Measurements from ENCODE around the gene CFAP251.

The CFAP251 gene

DNA sequence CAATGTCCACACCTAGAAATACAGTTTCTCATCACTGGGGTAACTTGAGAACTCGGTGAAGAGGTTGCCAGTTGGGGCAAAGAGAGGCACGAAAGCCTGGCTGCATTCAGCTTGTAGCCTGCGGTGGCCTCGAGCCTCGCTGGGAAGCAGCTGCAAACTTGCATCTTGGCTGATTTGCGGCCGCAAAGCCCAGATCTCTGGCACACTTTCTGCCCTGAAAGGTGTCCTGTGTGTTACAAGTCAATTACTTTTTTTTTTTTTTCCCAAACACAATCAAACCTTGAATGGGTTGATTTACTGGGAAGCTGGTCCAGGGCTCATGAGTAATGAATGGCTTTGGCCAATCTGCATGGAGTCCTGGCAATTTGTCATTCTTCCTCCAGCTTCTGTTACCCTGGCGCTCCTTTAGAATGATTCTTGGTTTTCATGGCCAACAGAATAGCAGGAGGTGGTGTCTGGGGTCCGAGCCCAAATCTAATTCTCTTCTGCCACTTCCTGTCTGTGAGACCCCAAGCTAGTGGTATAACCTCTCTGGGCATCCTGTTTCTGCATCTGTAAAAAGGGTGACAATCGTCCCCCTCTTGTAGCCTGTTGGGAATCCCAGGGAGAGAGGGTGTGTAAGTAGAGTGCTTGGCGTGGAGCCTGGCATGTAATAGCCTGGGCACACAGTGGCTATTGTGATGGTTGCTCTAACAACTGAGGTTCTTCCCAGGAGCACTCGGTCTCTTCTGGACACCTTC lies 109.9 kb downstream of the CFAP251 start:
- Histone ChIP-seq H3K36me3 (ENCODE audit: control insufficient read depth in 2 of 2, insufficient read depth in 2 of 2, low read length in 2 of 2) (no peaks in the 10 kb centered on the region), H3K9me3 (ENCODE audit: control insufficient read depth in 2 of 2, low read length in 2 of 2) (no peaks in the 10 kb centered on the region), H3K4me3 (ENCODE audit: low read length in 2 of 2) (no peak overlapping the region), H3K4me1 (ENCODE audit: control insufficient read depth in 2 of 2, insufficient read depth in 2 of 2, low read length in 2 of 2) (peaks cover 0 to 4% of the 10 kb centered on the region in 2 donors), H3K27me3 (ENCODE audit: control insufficient read depth in 2 of 2, insufficient read depth in 2 of 2, low read length in 2 of 2) (no peaks in the 10 kb centered on the region), H3K27ac (ENCODE audit: low read depth in 2 of 2, low read length in 2 of 2) (no peak overlapping the region), H3K9ac (ENCODE audit: low read depth in 1 of 2, low read length in 2 of 2) (no peak overlapping the region)

DNA sequence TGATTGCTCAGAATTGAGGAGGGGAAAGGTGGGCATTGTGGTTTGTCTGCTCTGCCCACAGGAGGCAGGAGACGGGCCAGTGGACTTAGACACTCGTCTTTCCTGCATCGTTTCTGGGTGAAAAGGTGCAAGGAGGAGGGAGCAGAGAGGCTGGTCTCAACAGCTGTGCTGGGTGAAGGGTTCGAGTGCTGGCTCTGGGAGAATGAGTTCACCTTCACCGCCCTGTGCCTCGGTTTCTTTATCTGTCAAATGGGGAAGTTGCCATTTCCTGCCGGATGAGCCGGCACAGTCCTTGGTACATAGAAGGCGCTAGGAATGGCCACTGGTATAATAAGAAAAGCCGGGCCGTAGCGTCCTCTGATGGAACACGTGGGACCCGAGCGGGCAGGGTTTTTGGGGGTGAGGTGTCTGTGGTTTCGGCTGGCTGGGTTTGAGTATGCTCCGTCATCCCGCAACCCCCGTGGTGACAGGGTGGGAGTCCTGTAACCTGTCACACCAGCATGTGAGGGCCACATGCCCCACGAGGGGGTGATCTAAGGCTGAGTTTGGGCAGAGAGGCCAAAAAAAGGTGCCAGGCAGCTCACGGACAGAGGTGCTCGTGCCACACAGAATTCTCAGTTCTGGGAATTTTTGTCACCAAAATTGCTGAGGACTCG lies 110.6 kb downstream of the CFAP251 start:
- no peaks in the 10 kb centered on the region for H3K4me1 ChIP-seq (ENCODE audit: control insufficient read depth in 2 of 2, insufficient read depth in 2 of 2, low read length in 2 of 2)
- H3K27ac ChIP-seq (ENCODE audit: low read depth in 2 of 2, low read length in 2 of 2) = no peak overlapping the region

GRCh38 chr12:122029620-122030423 lies 111.4 kb downstream of the CFAP251 start:
- Histone ChIP-seq H3K27ac (ENCODE audit: low read depth in 2 of 2, low read length in 2 of 2) (no peak overlapping the region), H3K9me3 (ENCODE audit: control insufficient read depth in 2 of 2, low read length in 2 of 2) (no peaks in the 10 kb centered on the region), H3K9ac (ENCODE audit: low read depth in 1 of 2, low read length in 2 of 2) (no peak overlapping the region), H3K27me3 (ENCODE audit: control insufficient read depth in 2 of 2, insufficient read depth in 2 of 2, low read length in 2 of 2) (no peaks in the 10 kb centered on the region), H3K36me3 (ENCODE audit: control insufficient read depth in 2 of 2, insufficient read depth in 2 of 2, low read length in 2 of 2) (no peaks in the 10 kb centered on the region), H3K4me1 (ENCODE audit: control insufficient read depth in 2 of 2, insufficient read depth in 2 of 2, low read length in 2 of 2) (no peaks in the 10 kb centered on the region), H3K4me3 (ENCODE audit: low read length in 2 of 2) (no peak overlapping the region)

More for the DNA sequence above, 110.6 kb downstream of the CFAP251 start:
- Histone ChIP-seq H3K36me3 (ENCODE audit: control insufficient read depth in 2 of 2, insufficient read depth in 2 of 2, low read length in 2 of 2) (no peaks in the 10 kb centered on the region), H3K4me3 (ENCODE audit: low read length in 2 of 2) (no peak overlapping the region), H3K9me3 (ENCODE audit: control insufficient read depth in 2 of 2, low read length in 2 of 2) (no peaks in the 10 kb centered on the region), H3K27me3 (ENCODE audit: control insufficient read depth in 2 of 2, insufficient read depth in 2 of 2, low read length in 2 of 2) (no peaks in the 10 kb centered on the region), H3K9ac (ENCODE audit: low read depth in 1 of 2, low read length in 2 of 2) (no peak overlapping the region)

DNA sequence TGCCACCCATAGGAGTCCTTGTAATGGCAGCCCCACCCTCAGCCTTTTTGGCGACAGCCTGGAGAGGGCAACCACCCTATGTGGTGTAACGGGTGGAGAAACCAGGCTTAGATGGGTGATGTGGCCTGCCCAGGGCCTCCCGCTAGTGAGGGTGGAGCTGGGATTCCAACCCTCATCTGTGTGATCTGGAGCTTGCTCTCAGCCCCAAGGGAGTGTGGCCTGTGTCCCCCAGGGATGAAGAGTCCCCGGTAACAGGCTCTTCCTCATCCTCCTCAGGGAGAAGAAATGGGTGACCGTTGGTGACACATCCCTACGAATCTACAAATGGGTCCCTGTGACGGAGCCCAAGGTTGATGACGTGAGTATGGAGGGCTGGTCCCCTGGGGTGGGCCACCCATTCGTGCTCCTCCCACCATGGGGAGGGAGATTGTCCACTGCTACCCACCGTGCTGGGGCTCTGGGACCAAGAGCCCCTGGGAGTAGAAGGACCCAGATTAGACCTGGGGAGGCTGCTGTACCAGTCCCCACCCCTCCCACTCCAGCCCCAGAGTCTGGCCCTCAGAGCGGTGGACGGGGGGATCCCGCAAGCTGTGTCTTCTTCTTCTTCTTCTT lies 112.1 kb downstream of the CFAP251 start:
- Histone ChIP-seq H3K9ac (ENCODE audit: low read depth in 1 of 2, low read length in 2 of 2) (no peak overlapping the region), H3K27me3 (ENCODE audit: control insufficient read depth in 2 of 2, insufficient read depth in 2 of 2, low read length in 2 of 2) (no peaks in the 10 kb centered on the region), H3K4me1 (ENCODE audit: control insufficient read depth in 2 of 2, insufficient read depth in 2 of 2, low read length in 2 of 2) (no peaks in the 10 kb centered on the region), H3K4me3 (ENCODE audit: low read length in 2 of 2) (no peak overlapping the region), H3K9me3 (ENCODE audit: control insufficient read depth in 2 of 2, low read length in 2 of 2) (no peaks in the 10 kb centered on the region), H3K27ac (ENCODE audit: low read depth in 2 of 2, low read length in 2 of 2) (no peak overlapping the region), H3K36me3 (ENCODE audit: control insufficient read depth in 2 of 2, insufficient read depth in 2 of 2, low read length in 2 of 2) (peaks cover 0 to 2% of the 10 kb centered on the region in 2 donors)

GRCh38 chr12:122031342-122032216 lies 113.2 kb downstream of the CFAP251 start:
- H3K27ac ChIP-seq (ENCODE audit: low read depth in 2 of 2, low read length in 2 of 2) = no peak overlapping the region

GRCh38 chr12:122032580-122032979 lies 114.2 kb downstream of the CFAP251 start:
- H3K4me1 ChIP-seq (ENCODE audit: control insufficient read depth in 2 of 2, insufficient read depth in 2 of 2, low read length in 2 of 2) = no peaks in the 10 kb centered on the region
- peaks cover 4 to 5% of the 10 kb centered on the region in 2 donors for H3K36me3 ChIP-seq (ENCODE audit: control insufficient read depth in 2 of 2, insufficient read depth in 2 of 2, low read length in 2 of 2)
- no peak overlapping the region for H3K27ac ChIP-seq (ENCODE audit: low read depth in 2 of 2, low read length in 2 of 2)
- no peak overlapping the region for H3K4me3 ChIP-seq (ENCODE audit: low read length in 2 of 2)
- H3K9ac ChIP-seq (ENCODE audit: low read depth in 1 of 2, low read length in 2 of 2) = no peak overlapping the region
- no peaks in the 10 kb centered on the region for H3K27me3 ChIP-seq (ENCODE audit: control insufficient read depth in 2 of 2, insufficient read depth in 2 of 2, low read length in 2 of 2)
- no peaks in the 10 kb centered on the region for H3K9me3 ChIP-seq (ENCODE audit: control insufficient read depth in 2 of 2, low read length in 2 of 2)

More at GRCh38 chr12:122031342-122032216, 113.2 kb downstream of the CFAP251 start:
- no peak overlapping the region for H3K4me3 ChIP-seq (ENCODE audit: low read length in 2 of 2)
- H3K9me3 ChIP-seq (ENCODE audit: control insufficient read depth in 2 of 2, low read length in 2 of 2) = no peaks in the 10 kb centered on the region
- no peak overlapping the region for H3K9ac ChIP-seq (ENCODE audit: low read depth in 1 of 2, low read length in 2 of 2)
- no peaks in the 10 kb centered on the region for H3K4me1 ChIP-seq (ENCODE audit: control insufficient read depth in 2 of 2, insufficient read depth in 2 of 2, low read length in 2 of 2)
- H3K36me3 ChIP-seq (ENCODE audit: control insufficient read depth in 2 of 2, insufficient read depth in 2 of 2, low read length in 2 of 2) = peaks cover 4 to 5% of the 10 kb centered on the region in 2 donors
- no peaks in the 10 kb centered on the region for H3K27me3 ChIP-seq (ENCODE audit: control insufficient read depth in 2 of 2, insufficient read depth in 2 of 2, low read length in 2 of 2)

DNA sequence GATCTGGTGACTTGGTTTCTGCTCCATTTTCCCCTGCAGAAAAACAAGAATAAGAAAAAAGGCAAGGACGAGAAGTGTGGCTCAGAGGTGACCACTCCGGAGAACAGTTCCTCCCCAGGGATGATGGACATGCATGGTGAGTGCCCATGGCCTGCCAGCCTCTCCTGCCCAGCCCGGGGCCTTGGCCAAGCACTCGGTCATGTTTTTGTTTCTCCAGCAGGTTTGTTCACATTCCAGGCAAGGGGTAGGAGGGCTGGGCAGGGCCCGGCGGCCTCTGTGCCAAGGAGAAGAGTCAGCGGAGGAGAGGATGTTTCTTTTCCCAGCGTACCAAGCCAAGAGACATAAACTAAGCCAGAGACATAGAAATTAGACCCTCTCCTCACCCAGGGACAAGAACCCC lies 116.9 kb downstream of the CFAP251 start:
- H3K27ac ChIP-seq (ENCODE audit: low read depth in 2 of 2, low read length in 2 of 2) = no peak overlapping the region
- H3K4me3 ChIP-seq (ENCODE audit: low read length in 2 of 2) = no peak overlapping the region
- no peaks in the 10 kb centered on the region for H3K27me3 ChIP-seq (ENCODE audit: control insufficient read depth in 2 of 2, insufficient read depth in 2 of 2, low read length in 2 of 2)
- no peak overlapping the region for H3K9ac ChIP-seq (ENCODE audit: low read depth in 1 of 2, low read length in 2 of 2)
- peaks cover 4 to 5% of the 10 kb centered on the region in 2 donors for H3K36me3 ChIP-seq (ENCODE audit: control insufficient read depth in 2 of 2, insufficient read depth in 2 of 2, low read length in 2 of 2)
- H3K4me1 ChIP-seq (ENCODE audit: control insufficient read depth in 2 of 2, insufficient read depth in 2 of 2, low read length in 2 of 2) = peaks cover 0 to 4% of the 10 kb centered on the region in 2 donors
- no peaks in the 10 kb centered on the region for H3K9me3 ChIP-seq (ENCODE audit: control insufficient read depth in 2 of 2, low read length in 2 of 2)

DNA sequence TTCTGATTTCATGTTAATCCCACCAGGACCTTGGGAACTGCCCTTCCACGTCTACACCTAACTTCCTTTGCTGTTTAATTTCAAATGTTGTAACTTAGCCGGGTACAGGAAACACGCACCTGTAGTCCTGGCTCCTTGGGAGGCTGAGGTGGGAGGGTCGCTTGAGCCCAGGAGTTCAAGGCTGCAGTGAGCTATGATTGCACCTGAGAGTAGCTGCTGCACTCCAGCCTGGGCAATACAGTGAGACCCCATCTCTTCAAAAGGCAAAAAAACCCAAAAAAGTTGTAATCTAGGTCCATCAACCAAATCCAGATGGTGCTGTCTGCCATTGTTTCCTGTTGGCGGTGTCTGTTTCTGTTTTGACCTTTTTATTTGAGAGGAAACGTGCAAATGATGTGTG lies 117.8 kb downstream of the CFAP251 start:
- Histone ChIP-seq H3K27me3 (ENCODE audit: control insufficient read depth in 2 of 2, insufficient read depth in 2 of 2, low read length in 2 of 2) (no peaks in the 10 kb centered on the region), H3K9me3 (ENCODE audit: control insufficient read depth in 2 of 2, low read length in 2 of 2) (no peaks in the 10 kb centered on the region), H3K36me3 (ENCODE audit: control insufficient read depth in 2 of 2, insufficient read depth in 2 of 2, low read length in 2 of 2) (peaks cover 4 to 5% of the 10 kb centered on the region in 2 donors), H3K4me3 (ENCODE audit: low read length in 2 of 2) (no peak overlapping the region), H3K27ac (ENCODE audit: low read depth in 2 of 2, low read length in 2 of 2) (no peak overlapping the region), H3K4me1 (ENCODE audit: control insufficient read depth in 2 of 2, insufficient read depth in 2 of 2, low read length in 2 of 2) (peaks cover 2 to 9% of the 10 kb centered on the region in 2 donors), H3K9ac (ENCODE audit: low read depth in 1 of 2, low read length in 2 of 2) (no peak overlapping the region)
